Skeletal muscle tissue (tissue), 4 donors: Measurements from ENCODE around the gene CCDC142. TPM values are rescaled to one million over a fixed set of nuclear protein-coding genes. Genes with fewer than 3 reads are reported as not detected.
A peak's percentile ranks its signal among the peaks of the same experiment; 100 is the strongest.
"Not testable (repeated sequence)": the region's sequence is repeated elsewhere in the genome, so short reads cannot be mapped to it uniquely, and the experiment has no call there.

Source experiments
- H3K27ac ChIP-seq: one replicate; pipeline ENCODE4 v1.7.0; 2013; ENCODE audit warnings: mild to moderate bottlenecking, low read depth, low read length, inconsistent platforms
- H3K27me3 ChIP-seq, 3 donors: one replicate each; pipeline ENCODE4 v1.7.0; 2013; ENCODE audit warnings: low read length in 3 of 3; ENCODE audit not compliant: control insufficient read depth in 3 of 3, insufficient read depth in 3 of 3
- H3K36me3 ChIP-seq, 3 donors: one replicate each; pipeline ENCODE4 v1.7.0; 2013; ENCODE audit warnings: low read length in 3 of 3; ENCODE audit not compliant: control insufficient read depth in 3 of 3, insufficient read depth in 3 of 3
- H3K4me1 ChIP-seq, 3 donors: one replicate each; pipeline ENCODE4 v1.7.0; 2013; ENCODE audit warnings: low read length in 3 of 3, mild to moderate bottlenecking in 3 of 3; ENCODE audit not compliant: control insufficient read depth in 3 of 3, insufficient read depth in 3 of 3
- H3K4me3 ChIP-seq, 3 donors: one replicate each; pipeline ENCODE4 v1.7.0; 2013; ENCODE audit warnings: low read length in 3 of 3
- H3K9ac ChIP-seq, 3 donors: one replicate each; pipeline ENCODE4 v1.7.0; 2013; ENCODE audit warnings: low read length in 3 of 3, mild to moderate bottlenecking in 3 of 3, moderate library complexity in 2 of 3, low read depth in 1 of 3
- H3K9me3 ChIP-seq, 3 donors: one replicate each; pipeline ENCODE4 v1.7.0; 2013; ENCODE audit warnings: low read length in 3 of 3; ENCODE audit not compliant: control insufficient read depth in 3 of 3
- total RNA-seq: library from RNA; depleted of rRNA; stranded (reverse); fragments of >200 nt; gene quantifications from one replicate; pipeline ENCODE4 v1.2.3, GENCODE V29; 2014
- donor health status: Osteomylitis.

CCDC142 gene
- total RNA-seq, 1 donor from 2014 or later = 30.3 TPM

DNA sequence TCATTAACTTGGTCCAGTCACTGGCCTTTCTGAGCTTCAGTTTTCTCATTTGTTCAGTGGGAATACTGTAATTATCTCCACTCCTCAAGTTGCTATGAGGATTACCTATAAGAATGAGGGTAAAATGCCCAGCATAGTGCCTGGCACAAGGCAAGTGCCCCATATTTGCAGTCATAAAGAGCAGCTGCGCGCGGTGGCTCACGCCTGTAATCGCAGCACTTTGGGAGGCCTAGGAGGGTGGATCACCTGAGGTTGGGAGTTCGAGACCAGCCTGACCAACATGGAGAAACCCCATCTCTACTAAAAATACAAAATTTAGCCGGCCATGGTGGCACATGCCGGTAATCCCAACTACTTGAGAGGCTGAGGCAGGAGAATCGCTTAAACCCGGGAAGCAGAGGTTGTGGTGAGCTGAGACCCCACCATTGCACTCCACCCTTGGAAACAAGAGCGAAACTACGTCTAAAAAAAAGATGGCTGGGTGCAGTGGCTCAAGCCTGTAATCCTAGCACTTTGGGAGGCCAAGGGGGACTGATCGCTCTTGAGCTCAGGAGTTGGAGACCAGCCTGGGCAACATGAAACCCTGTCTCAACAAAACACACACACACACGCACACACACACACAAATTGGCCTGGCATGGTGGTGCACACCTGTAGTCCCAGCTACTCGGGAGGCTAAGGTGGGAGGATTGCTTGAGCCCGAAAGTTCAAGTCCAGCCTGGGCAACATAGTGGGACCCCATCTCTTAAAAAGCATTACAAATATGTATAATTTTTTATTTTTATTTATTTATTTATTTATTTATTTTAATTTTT, 40.1 kb downstream of the CCDC142 start:
- Histone ChIP-seq H3K27me3 (peaks cover 0 to 37% (median 30%) of the 10 kb centered on the region in 3 donors), H3K4me1 (peaks cover 21 to 33% (median 32%) of the 10 kb centered on the region in 3 donors), H3K4me3 (peak overlapping the region in 1 of 3 donors; percentile 54)
- not testable (repeated sequence) for H3K9me3 ChIP-seq, H3K9ac ChIP-seq, H3K27ac ChIP-seq, H3K36me3 ChIP-seq

DNA sequence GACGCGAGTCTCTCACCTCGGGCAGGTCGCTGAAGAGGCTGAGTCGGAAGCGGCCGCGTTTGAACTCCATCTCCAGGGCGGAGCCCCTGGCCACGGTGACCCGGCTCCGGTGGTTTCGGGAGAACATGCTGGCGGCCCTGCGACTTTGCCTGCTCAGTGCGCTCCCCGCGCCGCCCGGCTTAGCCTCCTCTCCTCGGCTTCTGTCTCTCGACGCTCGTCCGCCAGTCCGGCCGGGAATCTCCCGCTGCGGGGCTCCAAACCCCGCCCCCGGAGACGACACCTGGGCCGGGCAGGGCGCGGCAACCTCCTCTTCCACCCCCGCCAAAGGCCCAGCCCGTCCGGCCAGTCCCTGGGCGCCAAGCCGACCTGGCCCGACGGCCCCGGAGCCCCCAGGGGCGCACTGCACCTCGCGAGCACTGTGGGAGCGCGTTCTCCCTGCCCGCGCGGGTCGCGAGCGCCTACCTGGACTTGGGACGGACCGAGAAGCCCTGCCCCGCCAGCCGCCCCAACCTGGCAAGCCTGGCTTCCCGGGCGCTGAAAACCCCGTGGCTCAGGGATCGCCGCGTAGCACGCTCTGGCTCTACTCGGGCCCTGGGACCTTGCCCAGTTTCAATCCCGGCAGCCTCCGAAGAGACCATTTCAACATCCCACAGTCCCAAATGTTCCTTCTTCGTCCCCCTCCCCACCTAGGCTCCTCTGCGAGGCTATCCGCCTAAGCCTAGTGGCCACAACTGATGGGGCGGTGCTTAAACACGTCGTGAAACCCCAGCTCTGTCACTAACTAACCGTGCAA, 40.9 kb downstream of the CCDC142 start, which contains the start of gene RTKN:
Gene RTKN (minus strand): TSS at position 248 of the 793 bp plus-strand sequence. CDS start 121 bp downstream, at position 127.
- Histone ChIP-seq H3K36me3 (no peaks in the 10 kb centered on the region), H3K9me3 (no peaks in the 10 kb centered on the region), H3K4me3 (peak within 1 kb of the TSS; percentile 78 to 85 (median 80)), H3K9ac (peak within 1 kb of the TSS; percentile 72 to 85 (median 81)), H3K4me1 (peaks cover 21 to 33% (median 32%) of the 10 kb centered on the region in 3 donors), H3K27me3 (peaks cover 0 to 37% (median 30%) of the 10 kb centered on the region in 3 donors), H3K27ac (peak within 1 kb of the TSS; percentile 76)

DNA sequence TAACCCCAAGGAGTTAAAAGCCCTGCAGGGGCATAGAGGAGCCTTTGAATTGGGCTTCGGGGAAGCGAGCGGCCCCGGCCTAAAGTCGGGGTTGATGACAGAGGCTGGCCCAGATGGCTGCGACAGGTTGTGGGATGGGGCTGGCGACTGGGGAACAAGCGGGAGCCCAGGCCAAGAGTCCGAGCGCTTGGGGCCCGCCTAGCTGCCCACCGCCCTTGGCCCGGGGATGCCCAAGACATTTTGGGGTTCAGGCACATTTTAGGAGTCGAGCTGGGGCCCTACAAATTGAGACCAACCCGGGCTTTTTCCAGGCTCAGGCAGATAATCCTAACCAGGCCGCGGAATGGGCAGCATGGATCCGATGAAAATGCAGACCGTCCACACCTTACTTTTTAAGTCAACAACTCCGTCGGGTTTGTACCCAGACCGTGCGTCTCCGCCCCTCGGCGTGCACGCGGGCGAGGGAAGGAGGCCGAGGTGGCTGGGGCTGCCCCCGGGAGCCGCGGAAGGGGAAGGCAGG, 41.6 kb downstream of the CCDC142 start:
- peak overlapping the region; percentile 76 for H3K27ac ChIP-seq
- H3K4me3 ChIP-seq = peak overlapping the region; percentile 78 to 85 (median 80)
- peaks cover 0 to 37% (median 30%) of the 10 kb centered on the region in 3 donors for H3K27me3 ChIP-seq
- no peaks in the 10 kb centered on the region for H3K36me3 ChIP-seq
- H3K9me3 ChIP-seq = no peaks in the 10 kb centered on the region
- peaks cover 21 to 33% (median 32%) of the 10 kb centered on the region in 3 donors for H3K4me1 ChIP-seq
- peak overlapping the region in 2 of 3 donors; percentile 81 to 85 for H3K9ac ChIP-seq

DNA sequence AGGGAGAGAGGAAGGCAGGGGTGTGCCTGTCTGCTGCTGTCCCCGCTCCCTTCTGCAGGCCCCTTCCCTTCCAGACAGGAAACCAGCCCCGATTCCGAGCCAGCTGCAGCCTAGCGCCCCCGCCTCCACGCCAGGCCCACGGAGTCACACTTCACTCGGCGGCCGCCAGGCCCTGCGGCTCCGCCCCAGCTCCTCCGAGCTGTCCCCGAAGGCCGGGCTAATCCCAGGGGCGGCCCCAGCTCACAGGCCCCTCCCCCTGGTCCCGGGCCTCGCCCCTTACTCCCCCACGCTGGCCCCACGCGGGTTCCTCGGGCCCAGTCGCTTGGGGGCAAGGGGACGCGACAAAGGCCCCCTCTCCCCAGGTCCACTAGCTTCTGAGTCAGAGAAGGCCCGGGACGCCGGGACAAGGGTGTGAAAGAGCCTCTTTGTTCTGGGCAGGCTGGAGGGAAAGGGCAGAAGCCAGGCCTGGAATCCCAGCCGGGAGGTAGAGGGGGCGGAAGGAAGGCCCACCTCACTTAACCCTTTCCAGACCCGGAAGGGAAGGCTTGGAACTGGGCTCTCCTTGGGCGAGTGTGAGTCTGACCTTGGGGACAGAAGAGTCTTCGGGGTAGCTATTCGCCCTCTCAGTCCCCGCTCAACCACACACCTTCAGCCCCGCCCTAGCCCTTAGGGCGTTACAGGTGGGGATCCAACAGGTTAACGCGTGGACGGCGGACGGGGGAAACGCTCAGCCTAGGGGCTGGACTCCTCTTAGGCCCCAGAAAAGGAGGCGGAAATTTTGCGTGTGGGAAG, 42.2 kb downstream of the CCDC142 start:
- H3K36me3 ChIP-seq = no peaks in the 10 kb centered on the region
- peak overlapping the region; percentile 78 to 85 (median 80) for H3K4me3 ChIP-seq
- H3K9me3 ChIP-seq = no peaks in the 10 kb centered on the region
- H3K9ac ChIP-seq = peak overlapping the region; percentile 72 to 85 (median 81)
- H3K27ac ChIP-seq = peak overlapping the region; percentile 76
- peaks cover 21 to 33% (median 32%) of the 10 kb centered on the region in 3 donors for H3K4me1 ChIP-seq
- H3K27me3 ChIP-seq = peaks cover 0 to 37% (median 30%) of the 10 kb centered on the region in 3 donors

DNA sequence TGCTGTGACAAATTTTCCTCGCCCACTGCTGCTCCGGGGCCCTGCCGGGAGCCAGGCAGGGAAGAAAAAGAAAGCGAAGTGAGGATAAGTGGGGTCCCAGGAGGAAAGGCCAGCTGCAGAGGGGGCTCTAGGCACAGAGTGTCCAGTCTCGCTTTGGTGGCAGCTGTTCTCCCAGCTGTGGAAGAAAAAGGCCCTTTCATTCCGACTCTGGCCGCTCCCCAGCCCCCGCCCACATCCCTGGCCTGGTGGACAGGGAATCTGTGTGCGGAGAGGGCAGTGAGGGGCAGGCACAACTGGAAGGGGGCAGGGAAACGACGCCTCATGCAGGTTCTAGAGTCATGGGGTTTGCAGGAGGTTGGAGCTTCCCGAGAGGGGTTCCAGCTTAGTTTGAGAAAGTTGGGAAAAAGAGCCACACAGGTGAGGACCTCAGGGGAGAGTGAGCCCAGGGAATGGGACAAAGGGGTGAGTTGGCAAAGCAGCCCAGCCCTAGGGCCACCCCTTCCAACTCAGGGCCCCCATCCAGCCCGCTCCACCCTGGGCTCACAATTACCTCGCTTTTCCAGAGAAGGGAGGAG, 42.9 kb downstream of the CCDC142 start:
- Histone ChIP-seq H3K4me3 (peak overlapping the region; percentile 78 to 85 (median 80)), H3K9me3 (no peaks in the 10 kb centered on the region), H3K27me3 (peaks cover 0 to 37% (median 30%) of the 10 kb centered on the region in 3 donors), H3K9ac (peak overlapping the region; percentile 72 to 85 (median 81)), H3K36me3 (no peaks in the 10 kb centered on the region), H3K4me1 (peaks cover 21 to 33% (median 32%) of the 10 kb centered on the region in 3 donors), H3K27ac (peak overlapping the region; percentile 76)

DNA sequence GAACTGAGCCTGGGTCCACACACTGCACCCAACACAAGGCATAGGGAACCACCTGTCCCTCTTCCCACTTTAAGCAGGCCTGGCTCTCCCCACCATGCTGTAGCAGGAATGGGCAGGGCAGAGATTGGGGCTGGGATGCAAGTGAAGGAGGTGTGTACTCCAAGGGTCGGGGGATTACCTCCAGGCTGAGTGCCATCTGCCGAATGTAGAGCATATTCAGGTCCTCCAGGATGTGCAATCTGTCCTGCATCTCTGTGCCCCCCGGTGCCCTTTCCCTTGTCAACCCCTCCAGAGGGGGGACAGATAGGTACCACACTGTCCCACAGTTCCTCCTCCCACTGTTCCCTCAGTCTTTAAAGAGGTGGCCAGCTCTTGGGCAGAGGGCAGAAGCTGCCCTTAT, 43.4 kb downstream of the CCDC142 start:
- H3K4me1 ChIP-seq = peaks cover 21 to 33% (median 32%) of the 10 kb centered on the region in 3 donors
- H3K27me3 ChIP-seq = peaks cover 0 to 37% (median 30%) of the 10 kb centered on the region in 3 donors
- peak overlapping the region; percentile 72 to 85 (median 81) for H3K9ac ChIP-seq
- no peaks in the 10 kb centered on the region for H3K9me3 ChIP-seq
- H3K27ac ChIP-seq = peak overlapping the region; percentile 76
- H3K36me3 ChIP-seq = no peaks in the 10 kb centered on the region
- H3K4me3 ChIP-seq = peak overlapping the region; percentile 78 to 85 (median 80)

DNA sequence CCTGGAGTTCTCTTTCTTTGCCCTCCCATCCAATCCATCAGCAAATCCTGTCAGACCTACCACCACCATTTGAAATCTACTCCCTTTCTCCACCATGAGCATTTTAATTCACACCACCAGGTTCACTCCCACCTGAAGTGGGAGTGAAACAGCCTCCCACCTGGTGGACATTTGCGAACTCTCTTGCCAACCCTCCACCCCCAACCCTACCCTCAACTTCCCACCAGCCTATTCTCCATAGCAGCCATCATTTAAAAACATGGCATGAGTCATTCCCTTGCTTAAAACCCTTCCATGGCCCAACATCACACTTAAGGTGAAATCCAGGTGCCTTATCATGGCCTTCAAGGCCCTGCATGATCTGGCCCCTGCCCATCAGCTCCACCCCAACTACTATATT, 44.5 kb downstream of the CCDC142 start:
- Histone ChIP-seq H3K4me1 (peaks cover 21 to 33% (median 32%) of the 10 kb centered on the region in 3 donors), H3K4me3 (no peak overlapping the region), H3K27ac (no peak overlapping the region)

DNA sequence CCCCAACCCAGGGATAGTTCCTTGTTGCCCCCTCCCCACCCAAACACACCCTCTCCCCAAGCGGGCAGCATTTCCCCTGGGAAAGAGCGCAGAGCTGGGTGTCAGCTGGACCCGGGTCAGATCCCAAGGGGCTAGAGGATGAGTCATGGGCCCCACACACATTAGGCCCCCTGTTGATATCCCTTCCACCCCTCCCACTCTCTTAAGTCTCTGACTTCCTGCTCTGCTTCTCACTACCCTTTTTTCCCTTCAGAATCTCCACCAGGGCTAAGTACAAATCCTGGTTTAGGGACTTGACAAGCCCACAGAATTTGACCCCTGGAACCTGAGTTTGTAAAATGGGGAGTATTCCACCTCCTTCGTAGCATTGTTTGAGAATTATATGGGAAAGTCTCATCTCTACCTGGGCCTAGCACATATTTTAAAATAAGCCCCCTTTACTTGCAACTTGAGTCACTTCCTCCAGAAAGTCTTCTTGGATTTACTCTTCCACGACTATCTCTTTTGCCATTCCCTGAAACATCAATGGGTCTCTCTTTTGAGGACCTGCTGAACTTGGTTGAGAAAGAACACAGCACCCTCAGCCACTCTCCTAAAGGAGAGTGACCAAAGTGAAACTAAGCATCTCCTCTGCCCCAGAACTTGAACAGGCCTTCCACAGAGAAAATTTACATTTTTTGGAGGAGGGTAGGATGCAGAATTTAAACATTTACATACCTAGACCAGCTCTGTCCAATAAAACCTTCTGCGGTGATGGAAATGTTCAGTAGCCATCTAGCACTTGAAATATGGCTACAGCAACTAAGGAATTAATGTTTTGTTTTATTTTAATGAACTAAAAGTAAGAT, 45.7 kb downstream of the CCDC142 start:
- Histone ChIP-seq H3K27ac (no peak overlapping the region), H3K9me3 (no peaks in the 10 kb centered on the region), H3K4me3 (no peak overlapping the region), H3K27me3 (peaks cover 0 to 31% (median 21%) of the 10 kb centered on the region in 3 donors), H3K36me3 (peaks cover 3 to 6% (median 4%) of the 10 kb centered on the region in 3 donors), H3K9ac (no peak overlapping the region), H3K4me1 (peaks cover 21 to 32% (median 31%) of the 10 kb centered on the region in 3 donors)

More for the DNA sequence above, 44.5 kb downstream of the CCDC142 start:
- H3K27me3 ChIP-seq = peaks cover 0 to 37% (median 30%) of the 10 kb centered on the region in 3 donors
- no peaks in the 10 kb centered on the region for H3K9me3 ChIP-seq
- H3K9ac ChIP-seq = no peak overlapping the region
- no peaks in the 10 kb centered on the region for H3K36me3 ChIP-seq
